DOHH2 (cell line): ENCODE measurements around the gene FAM20C.

Experiments used
- EZH2phosphoT487 ChIP-seq: fragments of 200-600 bp; sonication (generic); IDR thresholded peaks from 2 replicates; pipeline ENCODE4 v1.6.1; 2017; ENCODE audit warnings: borderline replicate concordance, mild to moderate bottlenecking, antibody characterized with exemption, low read length, moderate library complexity, mixed read lengths
- TF ChIP-seq, protein P1 (sequence below): fragments of 200-600 bp; sonication (generic); IDR thresholded peaks from one replicate; pipeline ENCODE4 v1.5.1; 2014; ENCODE audit warnings: antibody characterized with exemption, mild to moderate bottlenecking, low read depth, low read length; ENCODE audit not compliant: poor library complexity, severe bottlenecking

DNA sequence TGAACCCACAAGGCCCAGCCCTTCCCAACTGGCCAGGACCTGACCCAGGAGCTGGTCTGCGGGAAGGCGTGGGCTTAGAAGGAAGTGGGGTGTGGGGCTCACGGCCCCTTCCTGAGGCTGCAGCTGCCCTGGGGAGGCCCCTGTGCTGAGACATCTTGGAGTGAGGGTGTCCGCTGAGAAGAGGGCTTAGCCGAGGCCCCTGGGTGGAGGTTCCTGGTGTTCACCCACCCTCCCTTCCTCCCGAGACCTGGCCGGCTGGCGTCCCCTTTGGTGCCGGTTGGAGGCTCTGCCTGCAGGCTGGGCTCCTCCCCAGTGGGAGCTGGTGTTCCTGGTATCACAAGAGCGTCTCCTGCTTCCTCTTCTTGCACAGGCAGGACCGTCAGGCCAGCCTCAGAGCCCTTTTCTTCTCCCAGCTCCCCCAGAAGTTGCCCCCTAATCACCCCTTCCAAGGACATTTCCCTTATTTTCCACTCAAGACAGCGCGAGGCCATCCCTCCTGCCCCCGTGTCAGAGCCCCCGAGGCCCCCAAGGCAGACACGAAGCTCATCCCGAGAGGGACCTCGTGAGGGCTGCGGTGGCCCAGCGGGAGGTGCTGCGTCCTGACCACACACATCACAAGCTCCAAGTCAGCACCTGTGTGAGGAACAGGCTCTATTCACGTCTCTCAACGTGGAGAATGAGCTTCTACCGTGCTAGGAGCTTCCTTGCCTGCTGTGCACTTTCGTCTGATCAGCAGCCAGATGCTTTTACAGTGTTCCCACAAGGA, 25.1 kb upstream of the FAM20C start:
- TF ChIP-seq, protein P1, sequence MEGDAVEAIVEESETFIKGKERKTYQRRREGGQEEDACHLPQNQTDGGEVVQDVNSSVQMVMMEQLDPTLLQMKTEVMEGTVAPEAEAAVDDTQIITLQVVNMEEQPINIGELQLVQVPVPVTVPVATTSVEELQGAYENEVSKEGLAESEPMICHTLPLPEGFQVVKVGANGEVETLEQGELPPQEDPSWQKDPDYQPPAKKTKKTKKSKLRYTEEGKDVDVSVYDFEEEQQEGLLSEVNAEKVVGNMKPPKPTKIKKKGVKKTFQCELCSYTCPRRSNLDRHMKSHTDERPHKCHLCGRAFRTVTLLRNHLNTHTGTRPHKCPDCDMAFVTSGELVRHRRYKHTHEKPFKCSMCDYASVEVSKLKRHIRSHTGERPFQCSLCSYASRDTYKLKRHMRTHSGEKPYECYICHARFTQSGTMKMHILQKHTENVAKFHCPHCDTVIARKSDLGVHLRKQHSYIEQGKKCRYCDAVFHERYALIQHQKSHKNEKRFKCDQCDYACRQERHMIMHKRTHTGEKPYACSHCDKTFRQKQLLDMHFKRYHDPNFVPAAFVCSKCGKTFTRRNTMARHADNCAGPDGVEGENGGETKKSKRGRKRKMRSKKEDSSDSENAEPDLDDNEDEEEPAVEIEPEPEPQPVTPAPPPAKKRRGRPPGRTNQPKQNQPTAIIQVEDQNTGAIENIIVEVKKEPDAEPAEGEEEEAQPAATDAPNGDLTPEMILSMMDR = no peak
- no peak for TF ChIP-seq EZH2phosphoT487
